Upper lobe of left lung (tissue), 6 donors: ENCODE data around the gene CSNK1G2. TPM values are rescaled to one million over a fixed set of nuclear protein-coding genes. Genes with fewer than 3 reads are reported as not detected.

Source experiments
- ATAC-seq, 2 donors: fragments of 200-7000 bp; cut with Tn5 transposase; one replicate each; pipeline ENCODE4 v1.9.1; 2022; ENCODE audit warnings: mild to moderate bottlenecking in 2 of 2, moderate library complexity in 2 of 2; ENCODE audit not compliant: low FRiP score in 2 of 2
- DNase-seq, 2 donors: peaks; one replicate each; pipeline ENCODE4 v3.0.0-alpha.2; 2019 to 2020
- H3K27ac ChIP-seq, 4 donors: fragments of 200-600 bp; sonication (generic); one replicate each; pipeline ENCODE4 v1.5.1; 2016 to 2019
- H3K27me3 ChIP-seq, 4 donors: fragments of 200-600 bp; sonication (generic); one replicate each; pipeline ENCODE4 v1.5.1; 2017 to 2019
- H3K36me3 ChIP-seq, 4 donors: fragments of 200-600 bp; sonication (generic); one replicate each; pipeline ENCODE4 v1.5.1; 2016 to 2019
- H3K4me1 ChIP-seq, 4 donors: fragments of 200-600 bp; sonication (generic); one replicate each; pipeline ENCODE4 v1.5.1; 2018 to 2019
- H3K4me3 ChIP-seq, 4 donors: fragments of 200-600 bp; sonication (generic); one replicate each; pipeline ENCODE4 v1.5.1; 2017 to 2019; ENCODE audit warnings: mild to moderate bottlenecking in 2 of 4, moderate library complexity in 1 of 4
- H3K9me3 ChIP-seq, 4 donors: fragments of 200-600 bp; sonication (generic); one replicate each; pipeline ENCODE4 v1.5.1; 2018 to 2019
- EP300 ChIP-seq, 4 donors: sonication (generic); formaldehyde crosslinking; IDR thresholded peaks; one replicate each; pipeline ENCODE4 v1.5.1; 2017; ENCODE audit warnings: antibody characterized with exemption in 4 of 4, control low read depth in 2 of 4
- POLR2A ChIP-seq, 4 donors: fragments of 450-650 bp; IDR thresholded peaks; one replicate each; pipeline ENCODE4 v1.5.1; 2016 to 2017; ENCODE audit warnings: antibody characterized with exemption in 4 of 4, mild to moderate bottlenecking in 2 of 4
- POLR2AphosphoS5 ChIP-seq, 2 donors: sonication (generic); formaldehyde crosslinking; IDR thresholded peaks; one replicate each; pipeline ENCODE4 v1.5.1; 2017; ENCODE audit warnings: antibody characterized with exemption in 2 of 2
- WGBS, 2 donors: methylation state at CpG; one replicate each; pipeline ENCODE4 v1.1.5; 2017 to 2018; 5-methylcytosine and 5-hydroxymethylcytosine counted together
- total RNA-seq, 6 donors: library from RNA; depleted of rRNA in 4 of 6; stranded (reverse); fragments of >200 nt in 4 of 6; gene quantifications; one replicate each; pipeline versions ENCODE4 v1.1.0 to v1.2.1, GENCODE V29; 2016 to 2021
- TF ChIP-seq, protein P1 (sequence below), 6 experiments: fragments of 450-650 bp in 4 of 6; fragments of 200-600 bp in 2 of 6; sonication (generic) in 2 of 6; IDR thresholded peaks; one replicate each; pipeline ENCODE4 v1.5.1; 2016 to 2019; ENCODE audit warnings: antibody characterized with exemption in 6 of 6
- donor health status: DM: no; HTN: no; CAD: no; lungs with moderate emphysema.
- donor health status: DM: no; HTN: yes; CAD: no; lungs with severe emphysema.

The CSNK1G2 gene
- total RNA-seq, 6 donors from 2014 or later, result 49.9 to 176 (median 75.4) TPM

DNA sequence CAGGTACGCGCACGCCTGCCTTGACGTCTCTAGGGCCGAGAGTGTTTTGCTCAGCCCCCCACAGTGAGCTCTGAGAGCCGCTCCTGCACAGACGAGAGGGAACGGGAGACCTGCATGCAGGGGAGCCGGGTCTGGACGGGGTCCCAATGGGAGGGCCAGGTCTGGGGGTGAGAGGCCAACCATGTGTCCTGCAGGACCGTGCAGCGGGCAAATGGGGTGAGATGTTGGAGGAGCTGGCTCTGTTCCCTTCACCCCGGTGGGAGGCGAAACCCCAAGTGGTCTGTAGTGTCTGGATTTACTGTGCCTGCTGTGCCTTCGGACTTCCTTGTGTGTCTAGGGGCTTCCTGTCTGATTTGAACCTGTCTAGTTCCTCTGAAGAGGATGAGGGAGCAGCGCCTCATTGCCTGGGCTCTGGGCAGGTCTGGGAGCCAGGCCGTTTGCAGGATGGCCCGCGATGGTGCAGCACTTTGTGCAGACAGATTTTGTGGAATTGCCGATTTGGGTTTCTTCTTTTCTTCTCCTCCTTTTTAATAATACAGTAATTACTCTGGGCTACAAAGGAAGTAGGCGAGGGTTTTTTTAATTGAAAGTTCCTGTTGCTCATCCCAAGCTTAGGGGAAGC, 2.1 kb downstream of the CSNK1G2 start:
- DNase-seq (no peak), ATAC-seq (no peak)
- Histone ChIP-seq H3K27ac (peak overlapping the region; percentile 91 to 100 (median 96)), H3K9me3 (no peaks in the 10 kb centered on the region), H3K4me3 (peak overlapping the region; percentile 75 to 90 (median 83)), H3K27me3 (no peaks in the 10 kb centered on the region), H3K4me1 (peaks cover 32 to 60% (median 36%) of the 10 kb centered on the region in 4 donors), H3K36me3 (peaks cover 0 to 4% (median 0%) of the 10 kb centered on the region in 4 donors)
- TF ChIP-seq POLR2AphosphoS5 (IDR thresholded peaks at IDR 0.05) (no peak), POLR2A (IDR thresholded peaks at IDR 0.05) (no peak), EP300 (IDR thresholded peaks at IDR 0.05) (no peak)
- TF ChIP-seq, protein P1, sequence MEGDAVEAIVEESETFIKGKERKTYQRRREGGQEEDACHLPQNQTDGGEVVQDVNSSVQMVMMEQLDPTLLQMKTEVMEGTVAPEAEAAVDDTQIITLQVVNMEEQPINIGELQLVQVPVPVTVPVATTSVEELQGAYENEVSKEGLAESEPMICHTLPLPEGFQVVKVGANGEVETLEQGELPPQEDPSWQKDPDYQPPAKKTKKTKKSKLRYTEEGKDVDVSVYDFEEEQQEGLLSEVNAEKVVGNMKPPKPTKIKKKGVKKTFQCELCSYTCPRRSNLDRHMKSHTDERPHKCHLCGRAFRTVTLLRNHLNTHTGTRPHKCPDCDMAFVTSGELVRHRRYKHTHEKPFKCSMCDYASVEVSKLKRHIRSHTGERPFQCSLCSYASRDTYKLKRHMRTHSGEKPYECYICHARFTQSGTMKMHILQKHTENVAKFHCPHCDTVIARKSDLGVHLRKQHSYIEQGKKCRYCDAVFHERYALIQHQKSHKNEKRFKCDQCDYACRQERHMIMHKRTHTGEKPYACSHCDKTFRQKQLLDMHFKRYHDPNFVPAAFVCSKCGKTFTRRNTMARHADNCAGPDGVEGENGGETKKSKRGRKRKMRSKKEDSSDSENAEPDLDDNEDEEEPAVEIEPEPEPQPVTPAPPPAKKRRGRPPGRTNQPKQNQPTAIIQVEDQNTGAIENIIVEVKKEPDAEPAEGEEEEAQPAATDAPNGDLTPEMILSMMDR (IDR thresholded peaks at IDR 0.05), result no peak
- 25 to 35% methylated on average over 13 to 21 of the region's 21 CpGs for WGBS, 2 donors

DNA sequence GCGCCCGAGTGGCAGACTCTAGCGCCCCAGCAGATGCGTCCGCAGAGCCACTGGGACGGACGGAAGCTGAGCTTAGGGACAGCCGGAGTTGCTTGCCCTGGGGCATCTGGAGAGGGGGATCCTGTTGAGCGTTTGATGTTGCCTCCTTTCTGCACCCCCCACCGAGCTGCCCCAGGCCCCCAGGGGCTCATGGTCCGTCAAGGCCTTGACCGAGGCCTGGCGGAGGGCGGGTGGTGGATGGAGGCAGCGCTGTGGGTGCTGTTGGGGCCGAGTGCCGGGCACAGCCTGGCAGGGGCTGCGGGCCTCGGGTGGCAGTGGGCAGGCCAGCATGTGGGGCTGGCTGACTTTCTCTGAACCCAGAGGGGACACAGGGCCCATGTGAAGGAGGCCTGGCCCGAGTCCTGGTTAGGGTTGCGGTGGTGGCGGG, 2.7 kb downstream of the CSNK1G2 start:
- Histone ChIP-seq H3K27me3 (no peaks in the 10 kb centered on the region), H3K36me3 (peaks cover 0 to 4% (median 0%) of the 10 kb centered on the region in 4 donors), H3K27ac (peak overlapping the region; percentile 12 to 97 (median 93)), H3K4me1 (peaks cover 32 to 60% (median 38%) of the 10 kb centered on the region in 4 donors), H3K9me3 (no peaks in the 10 kb centered on the region), H3K4me3 (peak overlapping the region in 1 of 4 donors; percentile 78)
- 84 to 87% methylated on average over 7 to 22 of the region's 22 CpGs for WGBS, 2 donors
- ATAC-seq (no peak), DNase-seq (peak in 1 of 2 donors; percentile 84)
- TF ChIP-seq, protein P1 (IDR thresholded peaks at IDR 0.05), result no peak
- no peak for TF ChIP-seq POLR2AphosphoS5 (IDR thresholded peaks at IDR 0.05)
- TF ChIP-seq EP300 (IDR thresholded peaks at IDR 0.05), result no peak
- no peak for TF ChIP-seq POLR2A (IDR thresholded peaks at IDR 0.05)

DNA sequence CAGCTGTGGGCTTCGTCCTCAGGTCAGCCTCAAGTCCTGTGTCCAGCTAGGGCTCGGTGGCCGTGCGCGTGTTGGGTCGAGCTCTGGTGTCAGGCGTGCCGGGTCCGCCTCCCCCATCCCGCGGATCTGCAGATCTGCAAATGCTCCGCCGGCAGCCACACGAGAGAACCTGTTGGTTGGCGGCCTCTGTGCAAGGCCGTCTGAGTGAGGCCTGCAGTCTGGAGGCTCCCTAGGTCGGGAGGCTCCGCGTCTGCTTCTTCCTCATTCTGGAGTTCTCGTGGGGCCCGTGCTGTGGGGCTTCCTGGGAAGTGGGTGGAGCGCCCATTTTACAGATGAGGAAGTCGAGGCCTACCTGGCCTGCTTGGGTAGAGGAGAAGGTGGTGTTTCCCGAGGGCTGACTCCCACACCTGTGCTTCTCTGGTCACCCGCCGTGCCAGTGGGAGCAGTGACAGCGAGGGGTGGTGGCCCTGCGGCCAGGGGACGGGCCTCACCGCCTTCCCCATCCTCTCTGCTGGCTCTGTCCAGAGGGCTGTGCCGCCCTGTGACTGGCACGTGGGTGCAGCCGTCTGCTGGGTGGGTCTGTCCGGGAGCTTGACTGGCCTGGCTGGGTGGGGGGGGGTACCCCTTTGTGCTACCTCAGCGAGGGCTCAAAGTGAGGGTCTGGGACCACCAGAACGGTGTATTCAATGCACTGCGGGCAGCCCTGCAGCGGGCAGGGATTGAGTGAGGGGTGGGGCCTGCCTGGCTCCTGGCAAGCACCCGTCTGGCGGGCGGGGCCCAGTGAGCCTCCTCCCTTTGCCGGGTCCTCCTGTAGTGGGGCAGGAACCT, 3.3 kb downstream of the CSNK1G2 start:
- ATAC-seq (no peak), DNase-seq (peak in 1 of 2 donors; percentile 74)
- peaks cover 32 to 60% (median 39%) of the 10 kb centered on the region in 4 donors for H3K4me1 ChIP-seq
- no peaks in the 10 kb centered on the region for H3K27me3 ChIP-seq
- H3K36me3 ChIP-seq, result peaks cover 0 to 4% (median 0%) of the 10 kb centered on the region in 4 donors
- 73 to 87% methylated on average over 3 to 42 of the region's 42 CpGs for WGBS, 2 donors
- H3K4me3 ChIP-seq, result no peak overlapping the region
- H3K9me3 ChIP-seq, result no peaks in the 10 kb centered on the region
- peak overlapping the region; percentile 12 to 97 (median 93) for H3K27ac ChIP-seq
- TF ChIP-seq, protein P1 (IDR thresholded peaks at IDR 0.05), result no peak
- TF ChIP-seq POLR2A (IDR thresholded peaks at IDR 0.05), result no peak
- no peak for TF ChIP-seq POLR2AphosphoS5 (IDR thresholded peaks at IDR 0.05)
- no peak for TF ChIP-seq EP300 (IDR thresholded peaks at IDR 0.05)

DNA sequence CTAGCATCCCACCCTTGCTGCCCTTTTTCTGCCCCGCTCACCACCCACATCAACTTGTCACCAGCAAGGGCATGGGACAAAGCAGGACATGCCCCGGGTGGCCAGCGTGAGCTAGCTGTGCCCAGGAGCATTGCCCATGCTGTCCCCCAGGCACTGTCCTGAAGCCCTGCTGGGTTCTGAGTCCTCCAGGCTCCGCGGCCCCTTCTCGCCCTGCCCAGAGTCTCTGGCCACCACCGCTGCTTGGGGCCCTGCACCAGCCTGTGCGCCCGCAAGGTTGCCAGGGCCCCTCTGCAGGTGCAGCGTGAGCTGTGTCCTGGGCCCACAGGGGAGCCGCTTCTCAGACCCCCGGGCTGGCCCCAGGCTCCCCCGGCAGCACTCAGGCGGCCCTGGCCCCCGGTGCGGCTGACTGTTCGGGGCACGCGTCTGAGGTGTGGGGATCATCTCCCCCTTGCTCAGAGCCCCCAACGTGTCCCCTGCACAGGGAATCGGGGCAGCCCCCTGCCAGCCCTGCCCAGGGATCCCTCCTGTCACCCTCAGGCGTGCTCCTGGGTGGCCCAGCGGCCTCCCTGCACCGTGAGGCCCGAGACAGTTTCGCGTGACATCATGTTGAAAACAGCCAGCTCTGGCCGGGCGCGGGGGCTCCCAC, 4.1 kb downstream of the CSNK1G2 start:
- H3K27ac ChIP-seq, result peak overlapping the region in 1 of 4 donors; percentile 95

More for the DNA sequence above, 4.1 kb downstream of the CSNK1G2 start:
- DNase-seq (peak in 1 of 2 donors; percentile 80), ATAC-seq (no peak)
- H3K27me3 ChIP-seq, result no peaks in the 10 kb centered on the region
- 93 to 94% methylated on average over 11 to 25 of the region's 30 CpGs for WGBS, 2 donors
- peaks cover 0 to 7% (median 2%) of the 10 kb centered on the region in 4 donors for H3K36me3 ChIP-seq
- no peaks in the 10 kb centered on the region for H3K9me3 ChIP-seq
- H3K4me1 ChIP-seq, result peaks cover 25 to 52% (median 33%) of the 10 kb centered on the region in 4 donors
- H3K4me3 ChIP-seq, result no peak overlapping the region
- TF ChIP-seq POLR2A (IDR thresholded peaks at IDR 0.05), result no peak
- TF ChIP-seq POLR2AphosphoS5 (IDR thresholded peaks at IDR 0.05), result no peak
- TF ChIP-seq, protein P1 (IDR thresholded peaks at IDR 0.05), result no peak
- TF ChIP-seq EP300 (IDR thresholded peaks at IDR 0.05), result no peak
